Stomach smooth muscle (tissue), 2 donors: ENCODE data around the gene OR5D16.

Source experiments
- H3K27ac ChIP-seq: one replicate; pipeline ENCODE4 v1.7.0; 2013; ENCODE audit warnings: mild to moderate bottlenecking, low read length, inconsistent platforms
- H3K27me3 ChIP-seq, 2 donors: one replicate each; pipeline ENCODE4 v1.7.0; 2013; ENCODE audit warnings: low read length in 2 of 2; ENCODE audit not compliant: insufficient read depth in 2 of 2, control insufficient read depth in 1 of 2
- H3K36me3 ChIP-seq, 2 donors: one replicate each; pipeline ENCODE4 v1.7.0; 2013; ENCODE audit warnings: low read length in 2 of 2; ENCODE audit not compliant: control insufficient read depth in 2 of 2, insufficient read depth in 2 of 2
- H3K4me1 ChIP-seq: one replicate; pipeline ENCODE4 v1.7.0; 2013; ENCODE audit warnings: low read length; ENCODE audit not compliant: control insufficient read depth, insufficient read depth
- H3K4me3 ChIP-seq, 2 donors: one replicate each; pipeline ENCODE4 v1.7.0; 2013; ENCODE audit warnings: low read length in 2 of 2
- H3K9ac ChIP-seq, 2 donors: one replicate each; pipeline ENCODE4 v1.7.0; 2013; ENCODE audit warnings: low read length in 2 of 2, mild to moderate bottlenecking in 1 of 2
- H3K9me3 ChIP-seq, 2 donors: one replicate each; pipeline ENCODE4 v1.7.0; 2013; ENCODE audit warnings: low read length in 2 of 2; ENCODE audit not compliant: control insufficient read depth in 2 of 2
- donor health status: healthy.
- donor health status: Pancreatic carcinoma.

Gene OR5D16

GRCh38 chr11:55838452-55838851, at the start of gene OR5D16:
Gene OR5D16, plus strand, starts transcription at chr11:55838752. Its CDS starts 0 bp downstream, at chr11:55838752.
- Histone ChIP-seq H3K9me3 (peaks cover 0 to 4% of the 10 kb centered on the region in 2 donors), H3K4me1 (no peaks in the 10 kb centered on the region), H3K27ac (no peak within 1 kb of the TSS), H3K36me3 (no peaks in the 10 kb centered on the region), H3K9ac (no peak within 1 kb of the TSS), H3K27me3 (no peaks in the 10 kb centered on the region), H3K4me3 (no peak within 1 kb of the TSS)

GRCh38 chr11:55791606-55792005, 46.9 kb upstream of the OR5D16 start:
- Histone ChIP-seq H3K27ac (no peak overlapping the region), H3K9ac (no peak overlapping the region), H3K4me1 (no peaks in the 10 kb centered on the region), H3K9me3 (no peaks in the 10 kb centered on the region), H3K27me3 (no peaks in the 10 kb centered on the region), H3K36me3 (no peaks in the 10 kb centered on the region), H3K4me3 (no peak overlapping the region)

GRCh38 chr11:55793321-55793720, 45.2 kb upstream of the OR5D16 start:
- Histone ChIP-seq H3K36me3 (no peaks in the 10 kb centered on the region), H3K4me3 (no peak overlapping the region), H3K27me3 (no peaks in the 10 kb centered on the region), H3K9me3 (no peaks in the 10 kb centered on the region), H3K27ac (no peak overlapping the region), H3K4me1 (no peaks in the 10 kb centered on the region), H3K9ac (no peak overlapping the region)

GRCh38 chr11:55795256-55795655, 43.3 kb upstream of the OR5D16 start, which contains the start of gene OR5D14:
Gene OR5D14, plus strand, starts transcription at chr11:55795556. Its CDS starts 0 bp downstream, at chr11:55795556.
- Histone ChIP-seq H3K9me3 (no peaks in the 10 kb centered on the region), H3K36me3 (no peaks in the 10 kb centered on the region), H3K27ac (no peak within 1 kb of the TSS), H3K27me3 (no peaks in the 10 kb centered on the region), H3K4me1 (no peaks in the 10 kb centered on the region), H3K9ac (no peak within 1 kb of the TSS), H3K4me3 (no peak within 1 kb of the TSS)

GRCh38 chr11:55806248-55806647, 32.3 kb upstream of the OR5D16 start:
- H3K36me3 ChIP-seq, result no peaks in the 10 kb centered on the region
- no peaks in the 10 kb centered on the region for H3K9me3 ChIP-seq
- H3K4me3 ChIP-seq, result no peak overlapping the region
- no peaks in the 10 kb centered on the region for H3K4me1 ChIP-seq
- no peak overlapping the region for H3K9ac ChIP-seq
- no peak overlapping the region for H3K27ac ChIP-seq
- no peaks in the 10 kb centered on the region for H3K27me3 ChIP-seq

GRCh38 chr11:55811067-55811466, 27.5 kb upstream of the OR5D16 start, which contains the start of gene OR5L1:
Gene OR5L1, plus strand, starts transcription at chr11:55811367. Its CDS starts 100 bp downstream, at chr11:55811467.
- Histone ChIP-seq H3K9ac (no peak within 1 kb of the TSS), H3K36me3 (no peaks in the 10 kb centered on the region), H3K4me1 (no peaks in the 10 kb centered on the region), H3K27me3 (no peaks in the 10 kb centered on the region), H3K9me3 (no peaks in the 10 kb centered on the region), H3K4me3 (no peak within 1 kb of the TSS), H3K27ac (no peak within 1 kb of the TSS)

GRCh38 chr11:55819330-55819729, 19.2 kb upstream of the OR5D16 start, which contains the start of gene OR5D18:
Gene OR5D18, plus strand, starts transcription at chr11:55819630. Its CDS starts 0 bp downstream, at chr11:55819630.
- no peak within 1 kb of the TSS for H3K27ac ChIP-seq
- no peak within 1 kb of the TSS for H3K9ac ChIP-seq
- no peaks in the 10 kb centered on the region for H3K27me3 ChIP-seq
- no peaks in the 10 kb centered on the region for H3K4me1 ChIP-seq
- no peak within 1 kb of the TSS for H3K4me3 ChIP-seq
- H3K36me3 ChIP-seq, result no peaks in the 10 kb centered on the region
- no peaks in the 10 kb centered on the region for H3K9me3 ChIP-seq

- Histone ChIP-seq H3K36me3 (no peaks in the 10 kb centered on the region), H3K4me1 (no peaks in the 10 kb centered on the region), H3K9me3 (no peaks in the 10 kb centered on the region), H3K9ac (no peak within 1 kb of the TSS), H3K4me3 (no peak within 1 kb of the TSS), H3K27me3 (no peaks in the 10 kb centered on the region), H3K27ac (no peak within 1 kb of the TSS)
Observed at GRCh38 chr11:55826919-55827318, 11.6 kb upstream of the OR5D16 start, which contains the start of gene OR5L2. Gene OR5L2, plus strand, starts transcription at chr11:55827219. Its CDS starts 0 bp downstream, at chr11:55827219.

- no peak overlapping the region for H3K4me3 ChIP-seq
- H3K4me1 ChIP-seq, result no peaks in the 10 kb centered on the region
- H3K27ac ChIP-seq, result no peak overlapping the region
- H3K9me3 ChIP-seq, result no peaks in the 10 kb centered on the region
- H3K9ac ChIP-seq, result no peak overlapping the region
- H3K36me3 ChIP-seq, result no peaks in the 10 kb centered on the region
- no peaks in the 10 kb centered on the region for H3K27me3 ChIP-seq
Observed at GRCh38 chr11:55847453-55847852, 8.9 kb downstream of the OR5D16 start.

GRCh38 chr11:55849037-55849436, 10.5 kb downstream of the OR5D16 start:
- Histone ChIP-seq H3K36me3 (no peaks in the 10 kb centered on the region), H3K27me3 (no peaks in the 10 kb centered on the region), H3K4me3 (no peak overlapping the region), H3K27ac (no peak overlapping the region), H3K9me3 (no peaks in the 10 kb centered on the region), H3K9ac (no peak overlapping the region), H3K4me1 (no peaks in the 10 kb centered on the region)

GRCh38 chr11:55852141-55852540, 13.6 kb downstream of the OR5D16 start:
- H3K4me1 ChIP-seq, result no peaks in the 10 kb centered on the region
- no peak overlapping the region for H3K9ac ChIP-seq
- H3K9me3 ChIP-seq, result no peaks in the 10 kb centered on the region
- no peak overlapping the region for H3K27ac ChIP-seq
- no peak overlapping the region for H3K4me3 ChIP-seq
- H3K27me3 ChIP-seq, result no peaks in the 10 kb centered on the region
- no peaks in the 10 kb centered on the region for H3K36me3 ChIP-seq
